ENCODE results near the gene PSMD9. TPM values are rescaled to one million over a fixed set of nuclear protein-coding genes. Genes with fewer than 3 reads are reported as not detected.

The PSMD9 gene
- total RNA-seq, 1 donor from 2014 or later = 49.8 TPM

- no peak for DNase-seq (ENCODE audit: low spot score in 2 of 2)
- H3K27ac ChIP-seq = no peak overlapping the region
- no peak overlapping the region for H3K4me3 ChIP-seq
- H3K9me3 ChIP-seq = no peaks in the 10 kb centered on the region
- H3K4me1 ChIP-seq = peaks cover 5 to 22% of the 10 kb centered on the region in 2 donors
- TF ChIP-seq CTCF (IDR thresholded peaks at IDR 0.05) = no peak
- peaks cover 33 to 34% of the 10 kb centered on the region in 2 donors for H3K36me3 ChIP-seq
- intact Hi-C loops (cut with DNase I) = no loop called here
- H3K27me3 ChIP-seq = no peaks in the 10 kb centered on the region
Observed at GRCh38 chr12:121893961-121894460, 5.4 kb downstream of the PSMD9 start.

- no peaks in the 10 kb centered on the region for H3K9me3 ChIP-seq
- peaks cover 39 to 40% of the 10 kb centered on the region in 2 donors for H3K36me3 ChIP-seq
- peak overlapping the region in 1 of 2 donors; percentile 29 for H3K27ac ChIP-seq
- intact Hi-C loops (cut with DNase I) = no loop called here
- no peak for DNase-seq (ENCODE audit: low spot score in 2 of 2)
- peaks cover 4 to 18% of the 10 kb centered on the region in 2 donors for H3K4me1 ChIP-seq
- TF ChIP-seq CTCF (IDR thresholded peaks at IDR 0.05) = peak in 1 of 3 experiments; percentile 13
- H3K27me3 ChIP-seq = no peaks in the 10 kb centered on the region
- no peak overlapping the region for H3K4me3 ChIP-seq
Observed at GRCh38 chr12:121894633-121895032, 6.0 kb downstream of the PSMD9 start.

DNA sequence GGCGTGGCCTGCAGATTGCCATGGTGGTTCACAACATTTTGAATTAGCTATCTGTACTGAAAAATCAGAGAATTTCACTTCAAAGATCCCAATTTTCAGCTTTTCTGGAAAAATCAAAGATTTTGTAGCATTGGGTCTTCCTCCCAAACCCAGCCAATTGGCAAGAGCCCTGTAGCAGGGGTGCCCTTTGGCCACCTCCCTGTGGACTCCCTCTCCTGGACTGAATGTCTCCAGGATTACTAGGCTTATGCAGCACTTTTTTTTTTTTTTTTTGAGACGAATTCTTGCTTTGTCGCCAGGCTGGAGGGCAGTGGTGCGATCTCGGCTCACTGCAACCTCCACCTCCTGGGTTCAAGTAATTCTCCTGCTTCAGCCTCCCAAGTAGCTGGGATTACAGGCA, 9.7 kb downstream of the PSMD9 start:
- TF ChIP-seq CTCF (IDR thresholded peaks at IDR 0.05) = no peak
- H3K4me1 ChIP-seq = peaks cover 0 to 6% of the 10 kb centered on the region in 2 donors
- H3K9me3 ChIP-seq = no peaks in the 10 kb centered on the region
- no peak overlapping the region for H3K4me3 ChIP-seq
- DNase-seq (ENCODE audit: low spot score in 2 of 2) = no peak
- no peaks in the 10 kb centered on the region for H3K27me3 ChIP-seq
- intact Hi-C loops (cut with DNase I) = no loop called here
- H3K27ac ChIP-seq = no peak overlapping the region
- peaks cover 73 to 75% of the 10 kb centered on the region in 2 donors for H3K36me3 ChIP-seq

- Histone ChIP-seq H3K36me3 (peaks cover 81 to 85% of the 10 kb centered on the region in 2 donors), H3K27ac (no peak overlapping the region), H3K9me3 (no peaks in the 10 kb centered on the region), H3K4me1 (no peaks in the 10 kb centered on the region), H3K27me3 (no peaks in the 10 kb centered on the region), H3K4me3 (no peak overlapping the region)
- TF ChIP-seq CTCF (IDR thresholded peaks at IDR 0.05) = no peak
- intact Hi-C loops (cut with DNase I) = no loop called here
- DNase-seq (ENCODE audit: low spot score in 2 of 2) = no peak
Observed at GRCh38 chr12:121899590-121899989, 11.0 kb downstream of the PSMD9 start.

GRCh38 chr12:121903202-121903601, 14.6 kb downstream of the PSMD9 start:
- no peak for DNase-seq (ENCODE audit: low spot score in 2 of 2)
- no peaks in the 10 kb centered on the region for H3K27me3 ChIP-seq
- no peaks in the 10 kb centered on the region for H3K4me1 ChIP-seq
- H3K27ac ChIP-seq = no peak overlapping the region
- no peaks in the 10 kb centered on the region for H3K9me3 ChIP-seq
- H3K36me3 ChIP-seq = peaks cover 83 to 90% of the 10 kb centered on the region in 2 donors
- H3K4me3 ChIP-seq = no peak overlapping the region
- intact Hi-C loops (cut with DNase I) = no loop called here
- TF ChIP-seq CTCF (IDR thresholded peaks at IDR 0.05) = no peak

DNA sequence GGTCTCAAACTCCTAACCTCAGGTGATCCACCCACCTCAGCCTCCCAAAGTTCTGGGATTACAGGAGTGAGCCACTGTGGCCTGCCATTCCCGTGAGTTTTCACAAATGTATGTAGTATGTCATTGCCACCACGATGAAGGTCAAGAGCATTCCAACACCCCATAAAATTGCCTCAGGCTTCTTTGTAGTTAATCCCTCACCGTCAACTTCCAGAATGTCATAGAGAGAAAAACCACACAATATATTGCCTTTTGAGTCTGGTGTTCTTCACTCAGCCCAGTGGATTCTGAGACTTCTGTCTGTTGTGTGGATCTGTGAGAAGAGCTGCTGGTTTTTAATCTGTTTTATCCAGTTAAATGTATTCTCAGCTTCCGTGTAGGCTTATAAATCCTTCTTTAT, 17.2 kb downstream of the PSMD9 start:
- peaks cover 82 to 83% of the 10 kb centered on the region in 2 donors for H3K36me3 ChIP-seq
- no peaks in the 10 kb centered on the region for H3K27me3 ChIP-seq
- DNase-seq (ENCODE audit: low spot score in 2 of 2) = no peak
- no peak overlapping the region for H3K4me3 ChIP-seq
- H3K9me3 ChIP-seq = no peaks in the 10 kb centered on the region
- TF ChIP-seq CTCF (IDR thresholded peaks at IDR 0.05) = no peak
- H3K27ac ChIP-seq = no peak overlapping the region
- H3K4me1 ChIP-seq = no peaks in the 10 kb centered on the region
- intact Hi-C loops (cut with DNase I) = no loop called here
